DMS53 (cell line): ENCODE data around the gene PDE2A.

Experiments used
- DNase-seq: peaks from one replicate; lab custom pipeline; 2025; lab: John Stamatoyannopoulos, UW

The PDE2A gene

GRCh38 chr11:72541257-72541974 is 132.8 kb downstream of the PDE2A start:
- DNase-seq, result no peak

GRCh38 chr11:72537051-72537450 is 137.2 kb downstream of the PDE2A start:
- DNase-seq, result no peak

GRCh38 chr11:72535194-72535547 is 139.1 kb downstream of the PDE2A start:
- DNase-seq, result peak; percentile 27

DNA sequence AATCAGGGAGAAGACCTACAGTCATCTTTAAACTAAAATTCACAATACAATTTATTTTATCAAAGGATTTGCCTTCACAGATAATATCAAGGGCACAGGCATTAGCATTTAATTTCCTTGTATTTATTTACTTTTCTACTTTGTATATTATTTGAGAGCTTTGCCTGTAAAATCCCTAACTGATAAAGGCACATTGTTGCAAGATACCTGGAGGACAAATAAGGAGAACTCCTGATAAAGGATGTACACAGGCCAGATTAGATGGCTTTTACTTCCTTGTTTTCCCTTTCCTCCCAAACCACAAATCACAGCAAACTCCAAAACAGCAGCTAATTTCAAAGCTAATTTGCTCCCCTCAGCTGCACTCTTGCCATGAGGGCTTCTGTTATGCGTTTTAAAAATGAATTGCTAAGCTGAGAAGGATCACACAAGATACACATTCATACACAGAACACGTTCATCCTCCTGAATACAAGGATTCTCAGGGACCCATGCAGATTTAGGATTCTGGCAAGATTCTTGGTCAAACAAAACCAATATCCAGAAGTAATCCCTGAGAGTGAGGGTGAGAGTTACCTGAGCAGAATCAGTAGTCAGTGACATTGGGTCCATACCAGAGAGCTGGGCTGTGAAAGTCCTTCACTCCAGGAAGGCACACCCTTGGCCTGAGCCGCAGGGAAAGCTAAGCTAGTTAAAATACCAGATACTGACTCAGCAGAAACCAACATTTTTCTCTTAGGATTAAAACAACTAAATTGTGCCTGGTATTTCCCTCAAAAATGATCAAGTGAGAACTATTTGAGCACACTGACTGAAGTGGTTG is 139.6 kb downstream of the PDE2A start:
- no peak for DNase-seq

DNA sequence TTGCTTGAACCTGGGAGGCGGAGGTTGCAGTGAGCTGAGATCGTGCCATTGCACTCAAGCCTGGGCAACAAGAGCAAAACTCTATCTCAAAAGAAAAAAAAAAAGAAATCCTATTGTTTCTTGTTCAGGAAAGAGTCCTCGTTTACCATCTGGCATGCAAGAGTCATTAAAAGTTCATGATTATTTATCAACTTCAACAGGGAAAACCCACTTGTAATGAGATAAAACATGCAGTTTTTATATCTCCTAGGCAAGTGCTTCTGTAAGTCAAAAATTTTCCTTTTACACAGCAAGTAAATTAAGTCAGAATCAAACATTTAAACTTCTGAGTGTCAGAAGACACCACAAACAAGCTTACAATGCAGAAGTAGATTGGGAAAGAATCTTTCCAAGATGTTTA is 145.2 kb downstream of the PDE2A start:
- DNase-seq, result no peak

- DNase-seq, result no peak
These were observed 146.1 kb downstream of the PDE2A start for GRCh38 chr11:72528121-72528520.
